HEK293 (cell line): ENCODE results near the gene NID2.

ENCODE experiments used
- INSM2 ChIP-seq: fragments of 450-650 bp; formaldehyde crosslinking; IDR thresholded peaks from 2 replicates; pipeline ENCODE4 v1.5.1; 2016; ENCODE audit warnings: missing biosample characterization, missing genetic modification characterization
- KLF16 ChIP-seq: fragments of 450-650 bp; formaldehyde crosslinking; IDR thresholded peaks from 2 replicates; pipeline ENCODE4 v1.5.1; 2017; ENCODE audit warnings: missing biosample characterization, missing genetic modification characterization
- MYNN ChIP-seq: fragments of 450-650 bp; formaldehyde crosslinking; IDR thresholded peaks from 2 replicates; pipeline ENCODE4 v1.5.1; 2016; ENCODE audit warnings: missing biosample characterization, missing genetic modification characterization, borderline replicate concordance
- REST ChIP-seq: fragments of 450-650 bp; formaldehyde crosslinking; IDR thresholded peaks from 2 replicates; pipeline ENCODE4 v1.5.1; 2016; ENCODE audit warnings: missing biosample characterization, missing genetic modification characterization
- TCF7L2 ChIP-seq: IDR thresholded peaks from 2 replicates; pipeline ENCODE4 v1.6.1; 2011; ENCODE audit warnings: low read depth, mild to moderate bottlenecking, inconsistent platforms, low read length, moderate library complexity, borderline replicate concordance
- TRIM28 ChIP-seq: IDR thresholded peaks from 2 replicates; pipeline ENCODE4 v1.6.1; 2011; ENCODE audit warnings: low read length, control low read depth, borderline replicate concordance
- TSHZ1 ChIP-seq: fragments of 450-650 bp; formaldehyde crosslinking; IDR thresholded peaks from 2 replicates; pipeline ENCODE4 v1.5.1; 2016; ENCODE audit warnings: missing biosample characterization, missing genetic modification characterization, borderline replicate concordance
- ZNF513 ChIP-seq: fragments of 450-650 bp; IDR thresholded peaks from 2 replicates; pipeline ENCODE4 v1.5.1; 2018; ENCODE audit warnings: missing biosample characterization, missing genetic modification characterization
- ZNF580 ChIP-seq: fragments of 450-650 bp; formaldehyde crosslinking; IDR thresholded peaks from 2 replicates; pipeline ENCODE4 v1.5.1; 2016; ENCODE audit warnings: missing biosample characterization, missing genetic modification characterization
- TF ChIP-seq, protein P1 (sequence below): fragments of 450-650 bp; formaldehyde crosslinking; IDR thresholded peaks from 2 replicates; pipeline ENCODE4 v1.5.1; 2016; ENCODE audit warnings: missing biosample characterization, missing genetic modification characterization
- TF ChIP-seq, protein P2 (sequence below): fragments of 450-650 bp; formaldehyde crosslinking; IDR thresholded peaks from 2 replicates; pipeline ENCODE4 v1.5.1; 2017; ENCODE audit warnings: missing biosample characterization, missing genetic modification characterization

- TF ChIP-seq, protein P1, sequence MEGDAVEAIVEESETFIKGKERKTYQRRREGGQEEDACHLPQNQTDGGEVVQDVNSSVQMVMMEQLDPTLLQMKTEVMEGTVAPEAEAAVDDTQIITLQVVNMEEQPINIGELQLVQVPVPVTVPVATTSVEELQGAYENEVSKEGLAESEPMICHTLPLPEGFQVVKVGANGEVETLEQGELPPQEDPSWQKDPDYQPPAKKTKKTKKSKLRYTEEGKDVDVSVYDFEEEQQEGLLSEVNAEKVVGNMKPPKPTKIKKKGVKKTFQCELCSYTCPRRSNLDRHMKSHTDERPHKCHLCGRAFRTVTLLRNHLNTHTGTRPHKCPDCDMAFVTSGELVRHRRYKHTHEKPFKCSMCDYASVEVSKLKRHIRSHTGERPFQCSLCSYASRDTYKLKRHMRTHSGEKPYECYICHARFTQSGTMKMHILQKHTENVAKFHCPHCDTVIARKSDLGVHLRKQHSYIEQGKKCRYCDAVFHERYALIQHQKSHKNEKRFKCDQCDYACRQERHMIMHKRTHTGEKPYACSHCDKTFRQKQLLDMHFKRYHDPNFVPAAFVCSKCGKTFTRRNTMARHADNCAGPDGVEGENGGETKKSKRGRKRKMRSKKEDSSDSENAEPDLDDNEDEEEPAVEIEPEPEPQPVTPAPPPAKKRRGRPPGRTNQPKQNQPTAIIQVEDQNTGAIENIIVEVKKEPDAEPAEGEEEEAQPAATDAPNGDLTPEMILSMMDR (tag by site-specific recombination), result no peak
- no peak for TF ChIP-seq ZNF513 (tag by site-specific recombination)
- TF ChIP-seq, protein P2, sequence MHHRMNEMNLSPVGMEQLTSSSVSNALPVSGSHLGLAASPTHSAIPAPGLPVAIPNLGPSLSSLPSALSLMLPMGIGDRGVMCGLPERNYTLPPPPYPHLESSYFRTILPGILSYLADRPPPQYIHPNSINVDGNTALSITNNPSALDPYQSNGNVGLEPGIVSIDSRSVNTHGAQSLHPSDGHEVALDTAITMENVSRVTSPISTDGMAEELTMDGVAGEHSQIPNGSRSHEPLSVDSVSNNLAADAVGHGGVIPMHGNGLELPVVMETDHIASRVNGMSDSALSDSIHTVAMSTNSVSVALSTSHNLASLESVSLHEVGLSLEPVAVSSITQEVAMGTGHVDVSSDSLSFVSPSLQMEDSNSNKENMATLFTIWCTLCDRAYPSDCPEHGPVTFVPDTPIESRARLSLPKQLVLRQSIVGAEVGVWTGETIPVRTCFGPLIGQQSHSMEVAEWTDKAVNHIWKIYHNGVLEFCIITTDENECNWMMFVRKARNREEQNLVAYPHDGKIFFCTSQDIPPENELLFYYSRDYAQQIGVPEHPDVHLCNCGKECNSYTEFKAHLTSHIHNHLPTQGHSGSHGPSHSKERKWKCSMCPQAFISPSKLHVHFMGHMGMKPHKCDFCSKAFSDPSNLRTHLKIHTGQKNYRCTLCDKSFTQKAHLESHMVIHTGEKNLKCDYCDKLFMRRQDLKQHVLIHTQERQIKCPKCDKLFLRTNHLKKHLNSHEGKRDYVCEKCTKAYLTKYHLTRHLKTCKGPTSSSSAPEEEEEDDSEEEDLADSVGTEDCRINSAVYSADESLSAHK (tag by site-specific recombination), result no peak
- TF ChIP-seq ZNF580 (tag by site-specific recombination), result no peak
- TF ChIP-seq MYNN, result no peak
- TF ChIP-seq INSM2 (tag by site-specific recombination), result no peak
- TF ChIP-seq REST (tag by site-specific recombination), result no peak
- no peak for TF ChIP-seq TCF7L2
- TF ChIP-seq TRIM28, result no peak
- TF ChIP-seq TSHZ1 (tag by site-specific recombination), result no peak
- no peak for TF ChIP-seq KLF16 (tag by site-specific recombination)
These were observed 20.7 kb downstream of the NID2 start for GRCh38 chr14:52048116-52048515.
